HG03378 (cell line): Measurements from ENCODE around the gene FNDC11.
"Not testable (repeated sequence)": the region's sequence is repeated elsewhere in the genome, so short reads cannot be mapped to it uniquely, and the experiment has no call there.

Source experiments
- ATAC-seq: cut with Tn5 transposase; IDR thresholded peaks from one replicate; pipeline ENCODE4 v1.9.1; 2021; ENCODE audit warnings: mild to moderate bottlenecking, moderate library complexity; ENCODE audit not compliant: unreplicated experiment

FNDC11 gene, protein sequence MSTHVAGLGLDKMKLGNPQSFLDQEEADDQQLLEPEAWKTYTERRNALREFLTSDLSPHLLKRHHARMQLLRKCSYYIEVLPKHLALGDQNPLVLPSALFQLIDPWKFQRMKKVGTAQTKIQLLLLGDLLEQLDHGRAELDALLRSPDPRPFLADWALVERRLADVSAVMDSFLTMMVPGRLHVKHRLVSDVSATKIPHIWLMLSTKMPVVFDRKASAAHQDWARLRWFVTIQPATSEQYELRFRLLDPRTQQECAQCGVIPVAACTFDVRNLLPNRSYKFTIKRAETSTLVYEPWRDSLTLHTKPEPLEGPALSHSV

DNA sequence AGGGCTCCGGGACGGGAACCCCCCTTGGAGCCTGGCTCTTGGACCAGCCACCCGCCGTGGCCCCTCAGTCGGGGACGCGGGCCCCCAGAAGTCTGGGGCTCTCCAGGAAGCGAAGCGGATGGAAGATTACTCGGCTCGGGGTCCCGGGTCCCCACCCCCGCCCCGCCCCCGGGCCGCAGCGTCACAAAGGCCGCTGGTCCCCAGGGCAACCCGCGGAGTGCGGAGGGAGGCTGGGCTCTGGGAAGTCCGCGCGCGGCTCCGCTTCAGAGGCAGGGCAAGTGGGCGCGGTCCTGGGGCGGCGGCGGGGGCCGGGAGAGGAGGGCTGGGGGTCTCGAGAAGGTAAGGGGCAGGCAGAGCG is at the start of gene FNDC11:
FNDC11 (plus strand) TSS at position 227 of the 358 bp plus-strand sequence. CDS start 1,505 bp downstream, outside the sequence.
- no peak for ATAC-seq

DNA sequence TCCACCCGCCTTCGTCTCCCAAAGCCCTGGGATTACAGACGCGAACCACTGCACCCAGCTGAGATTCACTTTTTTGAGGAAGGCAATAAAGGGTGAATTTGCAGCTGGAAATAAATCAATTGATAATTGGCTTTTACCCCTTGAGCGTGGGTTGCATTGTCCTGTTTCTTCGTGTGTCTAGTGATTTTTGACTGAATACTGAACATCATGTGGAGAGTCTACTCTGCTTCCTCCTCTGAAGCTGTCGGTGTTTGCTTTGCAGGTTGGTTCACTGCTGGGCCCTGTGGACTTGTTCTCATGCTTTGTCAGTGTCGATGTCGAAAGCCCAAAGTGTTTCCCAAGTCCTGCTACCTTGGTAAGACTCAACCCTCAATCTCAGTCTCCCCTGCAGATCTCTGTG is 49.3 kb upstream of the FNDC11 start:
- ATAC-seq, result no peak

DNA sequence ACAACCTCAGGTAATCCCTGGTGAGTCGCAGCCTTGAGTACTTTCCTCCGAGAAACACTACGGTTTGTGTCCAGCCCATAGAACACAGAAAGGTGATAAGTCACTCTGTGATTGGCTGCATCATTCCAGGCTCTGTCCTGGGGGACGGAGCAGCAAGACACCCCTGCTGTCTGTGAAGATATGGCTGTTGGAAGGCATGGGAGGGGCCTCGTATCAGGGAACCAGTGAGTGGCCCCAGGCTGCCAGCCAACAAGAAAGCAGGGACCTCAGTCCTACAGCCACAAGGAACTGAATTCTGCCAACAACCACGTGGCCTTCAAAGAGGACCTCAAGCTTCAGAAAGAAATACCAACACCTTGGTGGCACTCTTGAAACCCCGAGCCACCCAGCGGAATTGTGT is 48.7 kb upstream of the FNDC11 start:
- no peak for ATAC-seq

DNA sequence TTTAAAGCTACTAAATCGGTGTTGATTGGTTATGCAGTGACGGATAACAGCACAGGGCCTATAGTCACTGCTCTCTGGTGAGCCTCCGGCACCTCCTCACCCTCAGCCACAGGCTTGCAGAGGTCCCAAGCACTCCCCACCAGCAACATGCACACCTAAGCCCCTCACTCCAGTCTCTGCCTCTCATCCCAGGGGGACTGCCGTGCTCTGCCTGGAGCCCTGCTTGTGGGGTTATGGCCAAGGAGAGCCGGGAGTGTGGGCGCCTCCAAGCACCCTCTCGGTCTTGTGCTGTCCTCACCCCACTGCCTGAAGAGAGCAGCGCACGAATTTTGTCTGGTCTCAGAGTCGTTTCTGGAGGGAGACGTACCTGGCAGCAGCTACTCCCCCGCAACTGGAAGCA is 48.2 kb upstream of the FNDC11 start:
- no peak for ATAC-seq

DNA sequence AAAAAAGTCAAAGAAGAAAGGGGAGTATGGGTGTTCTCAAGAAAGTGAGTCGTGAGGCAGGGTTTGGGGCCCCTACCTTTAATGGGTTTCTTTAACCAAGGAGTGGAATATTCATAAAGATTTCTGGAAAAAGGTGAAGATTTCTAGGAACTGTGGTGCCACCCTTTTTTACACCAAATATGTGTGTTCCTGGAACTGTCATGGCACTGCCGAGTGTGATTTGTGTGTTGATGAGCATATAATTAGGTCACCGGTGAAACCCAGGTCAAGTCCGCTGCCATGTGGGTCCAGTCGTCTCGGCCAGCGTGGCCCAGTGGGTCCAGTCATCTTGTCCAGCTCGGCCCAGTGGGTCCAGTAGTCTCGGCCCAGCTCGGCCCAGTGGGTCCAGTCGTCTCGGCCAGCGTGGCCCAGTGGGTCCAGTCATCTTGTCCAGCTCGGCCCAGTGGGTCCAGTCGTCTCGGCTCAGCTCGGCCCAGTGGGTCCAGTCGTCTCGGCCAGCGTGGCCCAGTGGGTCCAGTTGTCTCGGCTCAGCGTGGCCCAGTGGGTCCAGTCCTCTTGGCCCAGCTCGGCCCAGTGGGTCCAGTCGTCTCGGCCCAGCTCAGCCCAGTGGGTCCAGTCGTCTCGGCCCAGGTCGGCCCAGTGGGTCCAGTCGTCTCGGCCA is 46.7 kb upstream of the FNDC11 start:
- no peak for ATAC-seq

DNA sequence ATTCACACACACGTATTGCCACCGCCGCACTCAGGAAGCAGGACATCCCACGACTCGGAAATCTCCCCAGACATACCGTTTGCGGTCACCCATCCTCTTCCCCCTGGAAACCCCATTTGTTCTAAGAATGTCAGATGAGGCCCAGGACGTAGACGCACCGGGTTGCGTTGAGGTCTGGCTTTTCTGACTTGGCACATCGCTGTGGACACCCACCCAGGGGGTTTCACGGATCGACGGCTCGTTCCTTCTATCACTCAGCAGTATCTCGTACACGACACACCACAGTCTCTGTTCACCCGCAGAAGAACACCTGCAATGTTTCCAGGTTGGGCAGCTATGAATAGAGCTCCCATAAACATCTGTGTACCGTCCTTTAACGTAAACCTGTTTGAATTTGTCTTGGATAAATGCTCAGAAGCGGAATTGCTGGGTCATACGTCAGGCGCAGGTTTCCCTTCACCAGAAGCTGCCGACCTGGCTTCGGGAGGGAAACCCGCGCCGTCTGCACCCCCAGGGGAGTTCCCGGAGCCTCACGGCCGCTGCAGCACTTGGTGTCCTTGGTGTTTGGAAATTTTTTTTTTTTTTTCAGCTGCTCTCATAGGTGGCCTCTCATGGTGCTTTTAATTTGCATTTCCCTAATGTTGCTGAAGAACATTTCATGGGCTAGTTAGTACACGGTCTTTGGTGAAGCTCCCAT is 45.7 kb upstream of the FNDC11 start:
- ATAC-seq, result no peak

DNA sequence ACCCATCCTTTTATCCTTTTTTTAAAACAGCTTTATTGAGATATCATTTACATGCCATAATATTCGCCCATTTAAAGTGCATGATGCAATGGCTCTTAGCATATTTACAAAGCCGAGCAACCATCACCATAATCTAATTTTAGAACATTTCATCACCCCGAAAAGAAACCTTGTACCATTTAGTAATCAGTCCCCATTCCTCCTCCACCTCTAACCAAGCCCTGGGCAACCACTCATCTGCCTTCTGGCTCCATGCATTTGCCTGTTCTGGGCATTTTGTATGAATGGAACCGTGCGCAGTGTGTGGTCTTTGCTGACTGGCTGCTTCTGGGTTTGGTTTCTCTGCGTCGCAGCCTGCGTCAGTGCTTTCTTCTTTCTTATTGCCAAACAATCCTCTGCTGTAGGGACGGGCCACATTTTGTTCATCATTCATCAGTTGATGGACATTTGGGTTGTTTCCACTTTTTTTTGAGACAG is 44.8 kb upstream of the FNDC11 start:
- ATAC-seq, result no peak

DNA sequence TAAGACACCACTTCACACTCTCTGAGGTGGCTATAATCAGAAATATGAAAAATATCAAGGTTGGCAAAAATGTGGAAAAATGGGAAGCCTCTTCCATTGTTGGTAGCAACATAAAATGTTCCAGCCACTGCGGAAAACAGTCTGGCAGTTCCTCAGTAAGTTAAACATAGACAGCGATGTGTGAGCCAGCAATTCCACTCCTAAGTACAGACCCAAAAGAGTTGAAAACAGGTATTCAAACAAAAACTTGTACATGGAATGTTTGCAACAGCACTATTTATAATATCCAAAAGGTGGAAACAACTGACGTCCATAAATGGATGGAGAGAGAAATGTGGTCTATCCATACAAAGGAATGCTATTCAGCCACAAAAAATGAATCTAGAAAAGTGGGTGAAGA is 40.8 kb upstream of the FNDC11 start:
- no peak for ATAC-seq

DNA sequence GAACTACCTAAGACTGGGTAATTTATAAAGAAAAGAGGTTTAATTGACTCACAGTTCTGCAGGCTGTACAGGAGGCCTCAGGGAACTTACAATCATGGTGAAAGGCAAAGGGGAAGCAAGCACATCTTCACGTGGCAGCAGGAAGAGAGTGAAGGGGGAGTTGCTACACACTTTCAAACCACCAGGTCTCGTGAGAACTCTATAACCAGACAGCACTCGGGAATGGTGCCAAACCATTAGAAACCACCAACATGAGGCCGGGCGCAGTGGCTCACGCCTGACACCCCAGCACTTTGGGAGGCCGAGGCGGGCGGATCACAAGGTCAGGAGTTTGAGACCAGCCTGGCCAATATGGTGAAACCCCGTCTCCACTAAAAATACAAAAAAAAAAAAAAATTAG is 39.4 kb upstream of the FNDC11 start:
- not testable (repeated sequence) for ATAC-seq

DNA sequence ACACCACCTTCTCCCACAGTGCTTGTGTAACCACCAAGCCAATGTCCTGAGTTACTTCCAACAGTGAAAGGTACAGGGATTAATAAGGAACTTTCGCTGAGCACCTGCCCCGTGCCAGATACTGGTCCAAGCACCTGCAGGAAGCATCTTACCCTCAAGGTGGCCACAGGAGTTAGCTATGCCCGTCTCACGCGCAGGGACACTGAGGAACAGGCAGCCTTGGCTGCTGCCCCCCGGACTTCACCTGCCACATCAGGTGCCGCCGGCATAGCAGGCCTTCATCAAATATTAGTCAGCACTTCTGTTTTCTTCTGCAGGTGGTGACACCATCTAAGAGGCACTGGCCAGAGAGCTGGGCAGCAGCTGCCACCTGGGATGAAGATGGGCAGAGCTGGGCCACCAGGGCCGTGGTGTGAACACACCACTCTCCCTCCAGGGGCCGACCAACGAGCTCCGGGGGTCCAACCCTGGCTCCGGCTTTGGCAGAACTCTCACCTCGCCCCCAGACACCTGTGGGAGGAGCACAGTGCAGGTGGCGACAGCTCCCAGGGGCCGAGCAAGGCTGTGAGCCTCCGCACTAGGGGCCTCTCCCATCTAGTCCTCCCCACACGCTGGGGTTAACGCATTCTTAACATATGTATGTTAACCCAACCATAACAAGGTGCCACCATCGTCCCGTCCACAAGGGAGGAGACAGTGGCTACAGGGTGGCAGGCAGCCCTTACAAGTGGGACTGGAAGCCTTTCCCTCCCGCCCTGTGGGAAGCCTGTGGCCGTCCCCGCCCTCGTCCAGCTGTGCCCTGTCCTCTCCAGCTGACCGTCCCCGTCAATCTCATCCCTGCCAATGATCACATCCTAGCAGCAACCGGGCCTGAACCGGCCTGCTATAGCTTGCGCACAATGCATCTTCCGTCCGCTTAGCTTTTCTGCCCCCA is 36.3 kb upstream of the FNDC11 start:
- ATAC-seq, result no peak

DNA sequence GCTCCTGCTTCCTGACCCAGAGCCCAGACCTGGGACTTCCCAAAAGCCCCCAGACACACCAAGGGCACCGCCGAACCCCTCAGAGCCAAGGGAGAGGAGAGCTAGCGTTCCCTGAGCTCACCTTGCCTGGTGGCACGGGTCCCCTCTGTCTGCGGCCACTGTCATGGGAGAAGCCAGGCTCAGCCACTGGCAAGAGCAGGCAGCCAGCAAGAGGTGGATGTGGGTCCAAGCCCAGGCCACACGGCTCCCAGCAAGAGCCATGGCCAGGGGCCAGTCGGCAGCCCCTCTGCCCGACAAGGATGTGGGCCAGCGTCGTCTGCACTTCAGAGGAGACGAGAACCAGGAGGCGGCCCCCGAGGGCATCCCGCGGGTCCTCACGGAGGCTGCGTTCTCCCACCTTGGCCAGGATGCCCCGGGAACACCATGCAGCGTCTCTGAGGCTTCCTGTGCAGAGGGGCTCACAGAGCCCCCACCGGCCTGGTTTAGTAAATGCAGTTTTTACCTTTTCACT is 35.6 kb upstream of the FNDC11 start:
- ATAC-seq, result no peak

DNA sequence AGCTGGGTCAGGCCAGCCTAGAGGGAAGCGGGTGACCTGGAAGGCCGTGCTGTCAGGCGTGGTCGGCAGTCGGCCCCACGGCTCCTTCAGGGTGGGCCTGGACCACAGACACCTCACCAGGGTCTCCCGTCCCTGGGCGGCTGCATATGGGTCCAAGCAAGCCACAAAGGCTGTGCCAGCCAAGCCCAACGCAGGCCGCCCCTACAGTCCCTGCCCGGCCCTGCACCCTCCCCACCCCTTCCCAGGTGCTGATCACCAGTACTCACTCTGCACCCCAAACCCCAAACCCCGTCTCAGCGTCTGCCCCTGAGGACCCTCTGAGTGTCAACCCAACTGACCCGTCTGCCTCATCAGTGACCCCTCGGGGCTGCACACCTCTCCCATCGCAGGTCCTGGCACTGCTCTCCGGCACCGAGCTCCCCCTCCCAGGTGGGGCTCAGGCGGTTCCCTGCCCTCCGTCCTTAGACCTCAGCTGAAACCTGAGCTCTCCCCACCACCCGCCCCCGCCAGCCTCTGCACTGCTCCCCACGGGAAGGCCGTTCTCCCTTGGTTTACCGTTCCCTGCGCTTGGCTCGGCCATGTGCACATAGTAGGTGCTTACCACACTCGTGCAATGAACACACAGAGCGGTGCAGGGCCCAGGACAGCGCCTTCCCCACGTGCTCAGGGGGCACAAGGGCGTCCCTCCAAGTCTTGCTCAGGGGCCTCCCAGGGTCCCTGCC is 34.9 kb upstream of the FNDC11 start:
- ATAC-seq, result no peak

DNA sequence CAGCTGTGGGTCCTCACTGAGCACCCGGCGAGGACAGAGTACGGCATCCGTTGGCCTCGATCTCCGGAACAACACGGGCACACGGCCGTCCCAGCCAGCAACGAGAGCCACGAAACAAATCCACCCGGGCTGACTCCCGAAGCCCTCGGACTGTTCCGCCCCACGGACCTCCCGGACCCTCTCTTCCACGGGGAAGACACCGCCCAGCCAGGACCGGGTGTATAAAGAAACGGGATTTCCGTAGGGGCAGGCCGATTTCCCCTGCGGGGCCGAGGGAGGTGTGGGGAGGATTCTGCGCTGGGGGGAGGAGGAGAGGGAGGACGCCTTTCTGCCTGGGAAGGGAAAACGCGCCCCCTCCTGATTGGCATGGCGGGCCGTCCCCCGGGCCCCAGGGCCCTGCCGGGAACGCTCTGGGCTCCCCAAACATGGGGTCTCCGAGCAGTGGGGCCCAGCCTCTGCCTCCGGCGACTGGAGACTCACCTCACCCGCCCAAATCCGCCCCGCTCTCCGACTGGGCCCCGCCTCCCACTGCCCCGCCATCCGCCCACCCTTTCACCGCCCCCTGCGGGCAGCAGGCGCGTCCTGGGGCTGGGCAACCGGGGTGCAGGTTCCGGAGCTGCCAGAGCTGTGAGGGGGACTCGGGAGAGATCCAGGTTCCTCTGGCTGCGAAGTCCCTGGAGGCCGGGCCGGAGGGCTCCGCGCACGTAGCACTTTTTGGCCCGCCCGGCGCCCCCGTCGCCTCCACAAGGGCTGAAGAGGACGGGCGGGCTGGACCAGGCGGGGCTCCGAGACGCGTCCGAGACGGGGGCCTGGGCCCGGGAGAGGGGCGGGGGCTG is 34.1 kb upstream of the FNDC11 start:
- ATAC-seq, result no peak

DNA sequence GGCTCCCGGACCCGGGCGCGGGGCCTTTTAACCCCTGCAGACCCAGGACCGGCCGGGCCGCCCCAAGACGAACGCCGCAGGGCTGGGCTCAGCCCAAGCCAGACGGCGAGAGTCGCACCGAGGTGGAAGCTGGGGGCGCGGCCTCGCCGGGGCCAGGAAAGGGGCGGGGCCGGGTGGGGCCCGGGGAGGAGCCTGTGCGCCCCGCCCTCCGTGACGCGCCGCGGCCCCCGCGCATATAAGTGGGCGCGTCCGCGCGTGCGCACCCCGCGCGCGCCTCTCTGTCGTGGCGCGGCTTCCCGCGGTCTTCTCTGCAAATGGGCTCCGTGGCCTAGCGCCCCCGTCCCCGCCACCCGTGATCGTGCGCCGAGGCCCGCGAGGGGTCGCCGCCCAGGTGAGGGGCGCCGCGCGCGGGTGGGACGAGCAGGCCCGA is 33.4 kb upstream of the FNDC11 start, which contains the start of gene PPDPF:
PPDPF (plus strand) TSS at position 262 of the 430 bp plus-strand sequence. CDS start 544 bp downstream, outside the sequence.
- ATAC-seq, result no peak

DNA sequence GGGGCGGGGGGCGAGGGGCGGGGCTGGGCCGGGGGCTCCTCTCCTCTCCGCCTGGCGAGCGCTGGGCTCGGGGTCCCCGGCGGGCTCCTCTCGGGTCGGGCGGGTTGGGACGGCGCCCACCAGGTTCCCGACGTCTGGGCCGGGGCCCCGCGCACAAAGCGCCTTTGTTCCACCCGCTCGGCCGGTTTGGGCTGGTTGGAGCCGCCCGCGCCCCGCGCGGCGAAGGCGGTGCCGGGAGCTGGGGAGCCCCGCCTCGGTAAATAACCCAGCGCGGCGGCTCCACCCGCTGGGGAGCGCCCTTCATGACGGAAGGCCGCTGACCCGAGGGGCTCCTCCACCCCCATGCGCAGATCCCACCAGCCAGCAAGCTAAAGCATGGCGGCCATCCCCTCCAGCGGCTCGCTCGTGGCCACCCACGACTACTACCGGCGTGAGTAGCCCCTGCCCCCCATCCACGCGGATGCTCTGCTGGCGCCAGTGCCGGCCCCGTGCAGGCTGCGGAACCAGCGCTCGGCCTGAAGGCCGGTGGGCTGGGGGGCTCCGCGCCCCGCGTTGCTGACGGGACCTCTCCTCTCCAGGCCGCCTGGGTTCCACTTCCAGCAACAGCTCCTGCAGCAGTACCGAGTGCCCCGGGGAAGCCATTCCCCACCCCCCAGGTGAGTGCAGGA is 32.9 kb upstream of the FNDC11 start:
- no peak for ATAC-seq

DNA sequence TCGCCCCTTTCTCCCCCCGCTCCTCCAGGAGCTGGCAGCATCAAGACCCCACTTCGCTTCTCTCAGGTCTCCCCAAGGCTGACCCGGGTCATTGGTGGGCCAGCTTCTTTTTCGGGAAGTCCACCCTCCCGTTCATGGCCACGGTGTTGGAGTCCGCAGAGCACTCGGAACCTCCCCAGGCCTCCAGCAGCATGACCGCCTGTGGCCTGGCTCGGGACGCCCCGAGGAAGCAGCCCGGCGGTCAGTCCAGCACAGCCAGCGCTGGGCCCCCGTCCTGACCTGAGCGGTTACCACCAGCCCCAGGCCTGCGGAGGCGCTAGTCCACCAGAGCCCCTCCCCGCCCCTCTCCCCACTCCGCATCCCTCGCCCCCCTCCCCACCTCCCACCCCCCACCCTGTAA is 32.4 kb upstream of the FNDC11 start:
- no peak for ATAC-seq

DNA sequence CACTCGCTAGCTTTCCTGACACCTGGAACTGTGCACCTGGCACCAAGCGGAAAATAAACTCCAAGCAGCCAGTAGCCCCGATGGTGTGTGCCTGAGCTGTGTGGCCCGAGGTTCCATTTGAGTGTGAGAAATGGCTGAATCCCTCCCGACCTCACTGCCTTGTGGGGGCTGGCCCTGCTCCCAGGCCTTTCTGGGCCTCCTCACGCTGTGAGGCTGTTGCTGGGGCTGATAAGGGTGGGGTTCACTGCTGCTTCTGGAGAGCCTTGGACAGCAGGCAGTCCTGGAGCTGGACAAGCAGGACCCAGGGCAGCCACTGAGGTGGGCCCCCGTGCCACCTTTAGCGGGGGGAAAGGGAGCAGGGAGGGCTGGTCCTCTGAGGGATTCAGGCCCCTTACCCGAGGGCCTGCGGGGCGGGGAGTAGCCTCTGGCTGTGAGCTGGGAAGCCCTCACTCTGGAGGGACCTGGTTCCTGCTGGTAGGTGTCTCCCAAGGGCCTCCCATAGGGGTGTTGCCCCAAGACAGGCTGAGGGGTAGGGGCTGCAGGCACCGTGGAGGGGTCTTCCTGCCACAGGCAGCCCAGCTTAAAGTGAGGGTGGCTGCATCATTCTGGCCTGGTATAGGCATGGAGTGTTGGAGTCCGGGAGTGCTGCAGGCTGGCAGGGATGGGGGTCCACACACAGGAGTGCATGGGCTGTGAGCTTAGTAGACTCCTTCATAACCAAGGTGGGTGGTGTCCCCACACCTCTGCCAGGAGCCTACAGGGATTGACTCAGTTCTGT is 31.7 kb upstream of the FNDC11 start:
- ATAC-seq, result no peak
